GM12878 (cell line): ENCODE data around the gene RFX1. TPM values are rescaled to one million over a fixed set of nuclear protein-coding genes. Genes with fewer than 3 reads are reported as not detected.

Experiments
- MTA3 ChIP-seq: IDR thresholded peaks from 2 replicates; pipeline ENCODE4 v1.6.1; 2012; ENCODE audit warnings: low read length, inconsistent platforms, borderline replicate concordance
- PRDM15 ChIP-seq: fragments of 450-650 bp; formaldehyde crosslinking; IDR thresholded peaks from 2 replicates; pipeline ENCODE4 v1.4.0; 2020; ENCODE audit warnings: mild to moderate bottlenecking, moderate library complexity
- polyA plus RNA-seq, 11 experiments: library from polyadenylated mRNA; depleted of rRNA in 4 of 11; unstranded in 6 of 11; stranded (reverse) in 5 of 11; fragments of >200 nt; fragmentation: Nextera tagmentation in 4 of 11; fragmentation: Illumina TruSeq in 1 of 11; extraction: Ambion mirVana in 4 of 11; extraction: Trizol in 1 of 11; gene quantifications; 1 replicate in 1 of 11; 2 replicates in 10 of 11; pipeline versions ENCODE4 v1.2.1 to v1.2.3, GENCODE V29; 2011 to 2016; ENCODE audit warnings: inconsistent platforms in 2 of 11, missing spikeins in 2 of 11, low read depth in 1 of 11
- total RNA-seq, 4 experiments: library from RNA; depleted of rRNA in 3 of 4; stranded (reverse); fragments of >200 nt in 3 of 4; fragmentation: Illumina TruSeq in 1 of 4; extraction: Trizol in 1 of 4; gene quantifications; 2 replicates each; pipeline versions ENCODE4 v1.2.1 to v1.2.3, GENCODE V29; 2013 to 2021
- TF ChIP-seq, protein P1 (sequence below), 3 experiments: IDR thresholded peaks in 2 of 3; conservative IDR thresholded peaks in 1 of 3; 2 replicates each; pipeline ENCODE4 v1.5.1; 2011; ENCODE audit warnings: low read depth in 3 of 3, low read length in 3 of 3, mild to moderate bottlenecking in 3 of 3, control low read depth in 2 of 3, moderate library complexity in 2 of 3, inconsistent platforms in 1 of 3, mixed read lengths in 1 of 3; ENCODE audit not compliant: control insufficient read depth in 2 of 3, insufficient read depth in 1 of 3; ENCODE audit errors: extremely low read depth in 1 of 3

RFX1 gene
- total and polyA plus RNA-seq, 10 of the 15 experiments (the other 5 are each of a cell fraction or from before 2014, with no cell fraction given) = 0.05 to 11.0 (median 1.5) TPM

GRCh38 chr19:14033946-14034345 is 27.8 kb upstream of the RFX1 start (continued):
- TF ChIP-seq PRDM15 (CRISPR knock-in tag) (no peak), MTA3 (no peak)
- TF ChIP-seq, protein P1, sequence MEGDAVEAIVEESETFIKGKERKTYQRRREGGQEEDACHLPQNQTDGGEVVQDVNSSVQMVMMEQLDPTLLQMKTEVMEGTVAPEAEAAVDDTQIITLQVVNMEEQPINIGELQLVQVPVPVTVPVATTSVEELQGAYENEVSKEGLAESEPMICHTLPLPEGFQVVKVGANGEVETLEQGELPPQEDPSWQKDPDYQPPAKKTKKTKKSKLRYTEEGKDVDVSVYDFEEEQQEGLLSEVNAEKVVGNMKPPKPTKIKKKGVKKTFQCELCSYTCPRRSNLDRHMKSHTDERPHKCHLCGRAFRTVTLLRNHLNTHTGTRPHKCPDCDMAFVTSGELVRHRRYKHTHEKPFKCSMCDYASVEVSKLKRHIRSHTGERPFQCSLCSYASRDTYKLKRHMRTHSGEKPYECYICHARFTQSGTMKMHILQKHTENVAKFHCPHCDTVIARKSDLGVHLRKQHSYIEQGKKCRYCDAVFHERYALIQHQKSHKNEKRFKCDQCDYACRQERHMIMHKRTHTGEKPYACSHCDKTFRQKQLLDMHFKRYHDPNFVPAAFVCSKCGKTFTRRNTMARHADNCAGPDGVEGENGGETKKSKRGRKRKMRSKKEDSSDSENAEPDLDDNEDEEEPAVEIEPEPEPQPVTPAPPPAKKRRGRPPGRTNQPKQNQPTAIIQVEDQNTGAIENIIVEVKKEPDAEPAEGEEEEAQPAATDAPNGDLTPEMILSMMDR (IDR thresholded peaks at IDR 0.05 in 2 of 3, conservative IDR thresholded peaks at IDR 0.05 in 1 of 3; ENCODE audit: control insufficient read depth in 2 of 3, extremely low read depth in 1 of 3, insufficient read depth in 1 of 3, low read depth in 3 of 3, low read length in 3 of 3) = no peak
- TF ChIP-seq, all 136 proteins: peak for 3
